Measurements from ENCODE around the gene PEX1. TPM values are rescaled to one million over a fixed set of nuclear protein-coding genes. Genes with fewer than 3 reads are reported as not detected.

PEX1 gene
- total and polyA plus RNA-seq, 9 of the 15 experiments (the other 6 are each of a cell fraction or from before 2014, with no cell fraction given) = 9.4 to 32.2 (median 19.9) TPM

GRCh38 chr7:92527300-92528187 lies 776 bp downstream of the PEX1 start (continued):
- no peak for TF ChIP-seq CLOCK (CRISPR knock-in tag; IDR thresholded peaks at IDR 0.05; ENCODE audit: borderline replicate concordance)
- no peak for TF ChIP-seq MYNN (IDR thresholded peaks at IDR 0.05)
- TF ChIP-seq MYNN (CRISPR knock-in tag; IDR thresholded peaks at IDR 0.05) = no peak
- TF ChIP-seq ZBTB43 (CRISPR knock-in tag; IDR thresholded peaks at IDR 0.05) = no peak
- no peak for TF ChIP-seq IRF9 (tag; IDR thresholded peaks at IDR 0.05)
- no peak for TF ChIP-seq RHOXF2B (CRISPR knock-in tag; conservative IDR thresholded peaks at IDR 0.05)
- no peak for TF ChIP-seq EGR1 (conservative IDR thresholded peaks at IDR 0.05)
- no peak for TF ChIP-seq GTF2F1 (IDR thresholded peaks at IDR 0.05; ENCODE audit: low read depth, low read length)
- peak; percentile 16 for TF ChIP-seq DACH1 (IDR thresholded peaks at IDR 0.05; ENCODE audit: partially characterized antibody)
- no peak for TF ChIP-seq TCF7 (IDR thresholded peaks at IDR 0.05; ENCODE audit: borderline replicate concordance)
- TF ChIP-seq MEF2D (tag; conservative IDR thresholded peaks at IDR 0.05; ENCODE audit: low read depth) = no peak
- no peak for TF ChIP-seq THRAP3 (IDR thresholded peaks at IDR 0.05; ENCODE audit: borderline replicate concordance)
- no peak for TF ChIP-seq ZNF561 (CRISPR knock-in tag; conservative IDR thresholded peaks at IDR 0.05)
- TF ChIP-seq ZNF695 (CRISPR knock-in tag; IDR thresholded peaks at IDR 0.05) = no peak
- TF ChIP-seq HSF4 (CRISPR knock-in tag; IDR thresholded peaks at IDR 0.05; ENCODE audit: borderline replicate concordance) = no peak
- TF ChIP-seq HDAC3 (IDR thresholded peaks at IDR 0.05; ENCODE audit: borderline replicate concordance, partially characterized antibody) = no peak
- TF ChIP-seq ZNF384 (IDR thresholded peaks at IDR 0.05; ENCODE audit: low read depth, low read length) = no peak
- TF ChIP-seq ZNF197 (CRISPR knock-in tag; IDR thresholded peaks at IDR 0.05; ENCODE audit: low read depth) = no peak
- no peak for TF ChIP-seq SMAD4 (CRISPR knock-in tag; conservative IDR thresholded peaks at IDR 0.05)
- no peak for TF ChIP-seq DNMT1 (IDR thresholded peaks at IDR 0.05)
- no peak for TF ChIP-seq TAF9B (IDR thresholded peaks at IDR 0.05; ENCODE audit: partially characterized antibody)
- no peak for TF ChIP-seq NUFIP1 (IDR thresholded peaks at IDR 0.05; ENCODE audit: partially characterized antibody)
- TF ChIP-seq SNAPC5 (CRISPR knock-in tag; IDR thresholded peaks at IDR 0.05) = no peak

Data from K562 (cell line).